HepG2 (cell line): ENCODE measurements around the gene MEIOC. TPM values are rescaled to one million over a fixed set of nuclear protein-coding genes. Genes with fewer than 3 reads are reported as not detected.

ENCODE experiments used
- ATAC-seq: fragments of 200-7000 bp; cut with Tn5 transposase; 3 replicates; pipeline ENCODE4 v1.9.1; 2020; ENCODE audit warnings: mild to moderate bottlenecking, moderate library complexity
- BruUV-seq: library from RNA; stranded (reverse); fragments of 400-500 nt; replicated peaks from 2 replicates; lab custom pipeline; 2021; lab: Mats Ljungman, UMichigan
- CTCF ChIA-PET: fragments of 300-600 bp; formaldehyde crosslinking; extraction: SDS; loops from one replicate; lab custom pipeline; 2021; ENCODE audit warnings: low total read pairs, inconsistent platforms, low intra/inter-chr PET ratio; lab: Yijun Ruan, JAX
- POLR2A ChIA-PET: fragments of 350-600 bp; sonication (Branson Sonifier 250); formaldehyde crosslinking; loops from one replicate; lab custom pipeline; 2020; ENCODE audit warnings: antibody characterized with exemption, inconsistent platforms; lab: Yijun Ruan, JAX
- DNase-seq: peaks from one replicate; pipeline ENCODE4 v3.0.0-alpha.2; 2015; ENCODE audit warnings: low spot score
- FAIRE-seq: peaks from 3 replicates; lab custom pipeline; 2011; peaks lifted over from hg19 to GRCh38; lab: Jason Lieb, UNC
- H2AFZ ChIP-seq: one replicate; pipeline ENCODE4 v1.6.1; 2011; ENCODE audit warnings: low read length, inconsistent platforms
- H3K27ac ChIP-seq: fragments of 300-600 bp; 3 replicates; pipeline ENCODE4 v1.8.0; 2011; ENCODE audit warnings: mixed run types, mild to moderate bottlenecking, mixed read lengths, low read length, inconsistent platforms; ENCODE audit not compliant: insufficient read depth; ENCODE audit errors: extremely low read length
- H3K27me3 ChIP-seq, 2 experiments: fragments of 200-600 bp in 1 of 2; 2 replicates in 1 of 2; 3 replicates in 1 of 2; pipeline versions ENCODE4 v1.6.0 to v1.8.0; 2011; ENCODE audit warnings: low read length in 2 of 2, mild to moderate bottlenecking in 2 of 2, moderate library complexity in 2 of 2, inconsistent platforms in 1 of 2; ENCODE audit not compliant: insufficient read depth in 2 of 2, control insufficient read depth in 1 of 2
- H3K36me3 ChIP-seq, 2 experiments: fragments of 200-600 bp in 1 of 2; replicated peaks in 1 of 2; 2 replicates in 1 of 2; 3 replicates in 1 of 2; pipeline versions ENCODE4 v1.5.1 to v1.8.0; 2011; ENCODE audit warnings: low read length in 2 of 2, inconsistent platforms in 1 of 2; ENCODE audit not compliant: insufficient read depth in 2 of 2, control insufficient read depth in 1 of 2
- H3K4me1 ChIP-seq: 2 replicates; pipeline ENCODE4 v1.5.1; 2012; ENCODE audit warnings: low read length, inconsistent platforms; ENCODE audit not compliant: insufficient read depth
- H3K4me2 ChIP-seq: 2 replicates; pipeline ENCODE4 v1.6.0; 2011; ENCODE audit warnings: low read depth, low read length, inconsistent platforms
- H3K4me3 ChIP-seq, 3 experiments: fragments of 200-600 bp in 1 of 3; sonication (generic), shearing (Covaris generic) in 1 of 3; replicated peaks in 1 of 3; 2 replicates each; pipeline ENCODE4 v1.5.1; 2011 to 2016; ENCODE audit warnings: low read length in 3 of 3, inconsistent platforms in 2 of 3, low read depth in 2 of 3, mild to moderate bottlenecking in 2 of 3, control low read depth in 1 of 3, mixed read lengths in 1 of 3; ENCODE audit not compliant: insufficient read depth in 1 of 3
- H3K79me2 ChIP-seq: one replicate; pipeline ENCODE4 v1.6.1; 2011; ENCODE audit warnings: low read length, inconsistent platforms; ENCODE audit not compliant: insufficient read depth
- H3K9ac ChIP-seq: 2 replicates; pipeline ENCODE4 v1.6.0; 2011; ENCODE audit warnings: mild to moderate bottlenecking, low read depth, low read length, inconsistent platforms; ENCODE audit not compliant: insufficient read depth
- H3K9me3 ChIP-seq: 2 replicates; pipeline ENCODE4 v1.5.1; 2012; ENCODE audit warnings: mild to moderate bottlenecking, low read length
- H4K20me1 ChIP-seq: 2 replicates; pipeline ENCODE4 v1.6.0; 2011; ENCODE audit warnings: inconsistent platforms, mild to moderate bottlenecking, low read length, moderate library complexity; ENCODE audit not compliant: insufficient read depth
- DMAP1 ChIP-seq: IDR thresholded peaks from 2 replicates; pipeline ENCODE4 v1.6.1; 2016
- ZZZ3 ChIP-seq: sonication (generic); formaldehyde crosslinking; IDR thresholded peaks from 2 replicates; pipeline ENCODE4 v1.4.0; 2020; ENCODE audit warnings: missing genetic modification reagents, mild to moderate bottlenecking, borderline replicate concordance
- whole genome bisulfite sequencing: methylation state at CpG from one replicate; pipeline ENCODE4 v1.1.6; 2017; ENCODE audit warnings: low lambda C conversion rate; 5-methylcytosine and 5-hydroxymethylcytosine counted together
- in situ Hi-C: cut with HindIII; loops from 2 replicates; pipeline ENCODE4 v1.10.0; 2017; ENCODE audit warnings: low pct_unique_long_range_greater_than_20kb; ENCODE audit not compliant: extremely low pct_ligation_motif_present
- intact Hi-C: fragments of 100-400 bp; cut with micrococcal nuclease; formaldehyde crosslinking; loops from one replicate; pipeline ENCODE4 v1.10.0; 2022; ENCODE audit not compliant: unreplicated experiment
- polyA plus RNA-seq, 8 experiments: library from polyadenylated mRNA; depleted of rRNA in 3 of 8; stranded (reverse) in 7 of 8; unstranded in 1 of 8; fragments of >200 nt; fragmentation: Illumina TruSeq in 4 of 8; extraction: Trizol in 4 of 8; gene quantifications; 2 replicates each; pipeline versions ENCODE4 v1.2.1 to v1.2.3, GENCODE V29; 2011 to 2016; ENCODE audit warnings: low read depth in 4 of 8, missing spikeins in 1 of 8, mixed read lengths in 1 of 8; ENCODE audit not compliant: insufficient read depth in 1 of 8
- total RNA-seq, 5 experiments: library from RNA; depleted of rRNA; stranded (reverse); fragments of >200 nt; fragmentation: Illumina TruSeq; extraction: Trizol; gene quantifications; 2 replicates each; pipeline ENCODE4 v1.2.3, GENCODE V29; 2016; ENCODE audit warnings: low read depth in 1 of 5
- TF ChIP-seq, protein P1 (sequence below): sonication (generic); formaldehyde crosslinking; IDR thresholded peaks from 2 replicates; pipeline ENCODE4 v1.4.0; 2020; ENCODE audit warnings: mild to moderate bottlenecking, missing genetic modification reagents
- TF ChIP-seq, protein P2 (sequence below): sonication (generic); formaldehyde crosslinking; IDR thresholded peaks from 2 replicates; pipeline ENCODE4 v1.4.0; 2020; ENCODE audit warnings: mild to moderate bottlenecking, missing genetic modification reagents, borderline replicate concordance
- TF ChIP-seq, protein P3 (sequence below): sonication (generic); formaldehyde crosslinking; IDR thresholded peaks from 2 replicates; pipeline ENCODE4 v1.5.0; 2020; ENCODE audit warnings: mild to moderate bottlenecking, missing genetic modification reagents, borderline replicate concordance

Gene MEIOC
- total and polyA plus RNA-seq, 2 of the 13 experiments (the other 11 are each of a cell fraction or from before 2014, with no cell fraction given), result 0.04 to 0.15 TPM

DNA sequence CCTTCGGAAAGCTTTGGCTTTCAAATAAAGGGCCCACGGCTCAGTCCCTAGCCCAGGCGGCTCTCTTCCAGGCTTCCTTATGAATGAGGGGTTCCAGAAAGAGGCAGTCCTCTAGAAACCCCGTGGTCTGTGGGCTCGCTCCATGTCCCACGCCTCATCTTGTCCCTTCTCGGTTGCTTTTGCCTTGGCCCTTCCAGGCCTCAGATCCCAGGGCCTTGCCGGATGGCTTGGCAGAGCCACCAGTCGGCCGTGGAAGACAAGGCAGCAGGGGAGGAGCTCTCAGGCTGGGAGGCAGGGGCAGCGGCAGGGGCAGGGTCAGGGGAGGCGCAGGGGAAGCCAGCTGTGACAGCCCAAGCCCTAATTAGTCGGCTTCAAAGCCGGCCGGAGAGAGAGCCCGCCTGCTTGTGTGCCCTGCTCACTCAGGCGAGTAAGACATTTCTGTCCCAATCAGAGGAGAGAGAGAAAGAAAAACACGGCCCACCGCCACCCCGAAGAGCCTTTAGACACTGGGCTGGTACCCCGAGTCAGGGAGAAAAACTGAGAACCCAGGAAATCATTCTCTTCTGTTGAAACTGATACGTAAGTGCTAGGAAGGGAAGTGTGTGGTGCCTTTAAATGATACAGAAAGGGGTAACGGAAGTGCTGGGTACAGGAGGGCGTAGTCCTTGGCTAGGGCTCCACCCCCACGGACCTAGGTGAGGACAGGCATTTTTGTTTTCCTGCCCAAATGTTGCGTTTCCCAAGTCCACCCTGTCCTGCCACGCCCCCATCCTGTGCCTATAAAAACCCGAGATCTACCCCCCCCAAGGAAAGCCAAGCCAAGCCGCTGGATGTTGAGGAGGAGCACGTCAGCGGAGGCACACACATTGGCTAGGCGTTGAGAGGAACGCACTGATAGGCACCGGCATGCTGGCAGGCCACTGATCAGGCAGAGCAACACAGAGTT lies 27.8 kb upstream of the MEIOC start:
- Histone ChIP-seq H3K27ac (no peak overlapping the region), H3K4me2 (peak overlapping the region; percentile 78), H4K20me1 (no peaks in the 10 kb centered on the region), H3K4me1 (peaks cover 22% of the 10 kb centered on the region; the same call in 1 of the 2 replicates), H2AFZ (peak overlapping the region; percentile 20), H3K79me2 (no peaks in the 10 kb centered on the region), H3K4me3 (peak overlapping the region; percentile 29 to 61 (median 53); a peak in 5 of 6 replicates), H3K27me3 (peaks cover 0 to 10% of the 10 kb centered on the region in 2 experiments; a peak in 1 of 5 replicates), H3K36me3 (no peaks in the 10 kb centered on the region), H3K9ac (peak overlapping the region; percentile 40; the same call in 1 of the 2 replicates), H3K9me3 (no peaks in the 10 kb centered on the region)
- ATAC-seq (peak; percentile 82), FAIRE-seq (no peak), DNase-seq (peak; percentile 29)
- CTCF ChIA-PET, result no interaction called here
- in situ Hi-C loops, result no loop called here
- BruUV-seq, result no TSS peak
- intact Hi-C loops, result no loop called here
- POLR2A ChIA-PET, result no interaction called here
- 35% methylated on average over 31 of the region's 34 CpGs for WGBS
- TF ChIP-seq, protein P1, sequence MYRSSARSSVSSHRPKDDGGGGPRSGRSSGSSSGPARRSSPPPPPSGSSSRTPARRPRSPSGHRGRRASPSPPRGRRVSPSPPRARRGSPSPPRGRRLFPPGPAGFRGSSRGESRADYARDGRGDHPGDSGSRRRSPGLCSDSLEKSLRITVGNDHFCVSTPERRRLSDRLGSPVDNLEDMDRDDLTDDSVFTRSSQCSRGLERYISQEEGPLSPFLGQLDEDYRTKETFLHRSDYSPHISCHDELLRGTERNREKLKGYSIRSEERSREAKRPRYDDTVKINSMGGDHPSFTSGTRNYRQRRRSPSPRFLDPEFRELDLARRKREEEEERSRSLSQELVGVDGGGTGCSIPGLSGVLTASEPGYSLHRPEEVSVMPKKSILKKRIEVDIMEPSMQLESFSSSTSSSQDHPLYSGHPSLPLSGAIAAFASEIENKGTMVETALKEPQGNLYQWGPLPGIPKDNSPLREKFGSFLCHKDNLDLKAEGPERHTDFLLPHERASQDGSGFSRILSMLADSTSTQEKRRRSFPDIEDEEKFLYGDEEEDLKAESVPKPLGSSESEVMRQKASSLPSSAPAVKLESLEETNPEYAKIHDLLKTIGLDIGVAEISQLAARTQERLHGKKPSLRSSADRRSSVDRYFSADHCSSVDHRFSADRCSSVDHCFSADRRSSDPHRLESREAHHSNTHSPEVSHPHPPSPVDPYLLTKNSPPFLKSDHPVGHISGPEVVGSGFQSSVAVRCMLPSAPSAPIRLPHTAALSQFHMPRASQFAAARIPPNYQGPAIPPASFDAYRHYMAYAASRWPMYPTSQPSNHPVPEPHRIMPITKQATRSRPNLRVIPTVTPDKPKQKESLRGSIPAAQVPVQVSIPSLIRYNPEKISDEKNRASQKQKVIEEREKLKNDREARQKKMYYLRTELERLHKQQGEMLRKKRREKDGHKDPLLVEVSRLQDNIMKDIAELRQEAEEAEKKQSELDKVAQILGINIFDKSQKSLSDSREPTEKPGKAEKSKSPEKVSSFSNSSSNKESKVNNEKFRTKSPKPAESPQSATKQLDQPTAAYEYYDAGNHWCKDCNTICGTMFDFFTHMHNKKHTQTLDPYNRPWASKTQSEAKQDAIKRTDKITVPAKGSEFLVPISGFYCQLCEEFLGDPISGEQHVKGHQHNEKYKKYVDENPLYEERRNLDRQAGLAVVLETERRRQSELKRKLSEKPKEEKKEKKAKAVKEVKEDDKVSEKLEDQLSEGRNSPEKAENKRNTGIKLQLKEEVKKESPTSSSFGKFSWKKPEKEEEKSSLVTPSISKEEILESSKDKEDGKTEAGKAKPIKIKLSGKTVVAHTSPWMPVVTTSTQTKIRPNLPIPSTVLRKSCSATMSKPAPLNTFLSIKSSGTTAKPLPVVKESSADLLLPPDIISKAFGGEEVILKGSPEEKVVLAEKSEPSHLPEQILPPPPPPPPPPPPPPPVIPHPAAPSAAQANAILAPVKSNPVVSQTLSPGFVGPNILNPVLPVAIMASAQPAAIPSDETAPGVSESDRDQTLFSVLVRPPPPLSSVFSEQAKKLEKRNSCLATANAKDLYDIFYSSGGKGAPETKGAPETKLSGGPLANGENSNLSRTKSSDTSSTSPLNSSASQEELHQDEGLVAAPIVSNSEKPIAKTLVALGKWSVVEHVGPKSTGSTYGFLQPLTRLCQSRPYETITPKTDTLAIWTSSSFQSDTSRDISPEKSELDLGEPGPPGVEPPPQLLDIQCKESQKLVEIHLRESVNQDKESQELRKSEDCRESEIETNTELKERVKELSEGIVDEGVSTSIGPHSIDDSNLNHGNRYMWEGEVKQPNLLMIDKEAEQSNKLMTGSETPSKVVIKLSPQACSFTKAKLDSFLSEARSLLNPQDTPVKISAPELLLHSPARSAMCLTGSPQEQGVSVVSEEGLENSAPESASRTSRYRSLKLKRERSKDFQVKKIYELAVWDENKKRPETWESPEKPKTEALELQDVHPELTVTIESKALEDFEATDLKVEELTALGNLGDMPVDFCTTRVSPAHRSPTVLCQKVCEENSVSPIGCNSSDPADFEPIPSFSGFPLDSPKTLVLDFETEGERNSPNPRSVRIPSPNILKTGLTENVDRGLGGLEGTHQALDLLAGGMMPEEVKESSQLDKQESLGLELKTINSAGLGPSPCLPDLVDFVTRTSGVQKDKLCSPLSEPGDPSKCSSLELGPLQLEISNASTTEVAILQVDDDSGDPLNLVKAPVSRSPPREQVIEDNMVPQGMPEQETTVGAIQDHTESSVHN (CRISPR knock-in tag), result 0 out of 2 replicates have a peak, but pooled peaks have one; percentile 50
- TF ChIP-seq, protein P2, sequence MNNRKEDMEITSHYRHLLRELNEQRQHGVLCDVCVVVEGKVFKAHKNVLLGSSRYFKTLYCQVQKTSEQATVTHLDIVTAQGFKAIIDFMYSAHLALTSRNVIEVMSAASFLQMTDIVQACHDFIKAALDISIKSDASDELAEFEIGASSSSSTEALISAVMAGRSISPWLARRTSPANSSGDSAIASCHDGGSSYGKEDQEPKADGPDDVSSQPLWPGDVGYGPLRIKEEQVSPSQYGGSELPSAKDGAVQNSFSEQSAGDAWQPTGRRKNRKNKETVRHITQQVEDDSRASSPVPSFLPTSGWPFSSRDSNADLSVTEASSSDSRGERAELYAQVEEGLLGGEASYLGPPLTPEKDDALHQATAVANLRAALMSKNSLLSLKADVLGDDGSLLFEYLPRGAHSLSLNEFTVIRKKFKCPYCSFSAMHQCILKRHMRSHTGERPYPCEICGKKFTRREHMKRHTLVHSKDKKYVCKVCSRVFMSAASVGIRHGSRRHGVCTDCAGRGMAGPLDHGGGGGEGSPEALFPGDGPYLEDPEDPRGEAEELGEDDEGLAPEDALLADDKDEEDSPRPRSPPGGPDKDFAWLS (CRISPR knock-in tag), result peak; percentile 31; the same call in 1 of the 2 replicates
- TF ChIP-seq, protein P3, sequence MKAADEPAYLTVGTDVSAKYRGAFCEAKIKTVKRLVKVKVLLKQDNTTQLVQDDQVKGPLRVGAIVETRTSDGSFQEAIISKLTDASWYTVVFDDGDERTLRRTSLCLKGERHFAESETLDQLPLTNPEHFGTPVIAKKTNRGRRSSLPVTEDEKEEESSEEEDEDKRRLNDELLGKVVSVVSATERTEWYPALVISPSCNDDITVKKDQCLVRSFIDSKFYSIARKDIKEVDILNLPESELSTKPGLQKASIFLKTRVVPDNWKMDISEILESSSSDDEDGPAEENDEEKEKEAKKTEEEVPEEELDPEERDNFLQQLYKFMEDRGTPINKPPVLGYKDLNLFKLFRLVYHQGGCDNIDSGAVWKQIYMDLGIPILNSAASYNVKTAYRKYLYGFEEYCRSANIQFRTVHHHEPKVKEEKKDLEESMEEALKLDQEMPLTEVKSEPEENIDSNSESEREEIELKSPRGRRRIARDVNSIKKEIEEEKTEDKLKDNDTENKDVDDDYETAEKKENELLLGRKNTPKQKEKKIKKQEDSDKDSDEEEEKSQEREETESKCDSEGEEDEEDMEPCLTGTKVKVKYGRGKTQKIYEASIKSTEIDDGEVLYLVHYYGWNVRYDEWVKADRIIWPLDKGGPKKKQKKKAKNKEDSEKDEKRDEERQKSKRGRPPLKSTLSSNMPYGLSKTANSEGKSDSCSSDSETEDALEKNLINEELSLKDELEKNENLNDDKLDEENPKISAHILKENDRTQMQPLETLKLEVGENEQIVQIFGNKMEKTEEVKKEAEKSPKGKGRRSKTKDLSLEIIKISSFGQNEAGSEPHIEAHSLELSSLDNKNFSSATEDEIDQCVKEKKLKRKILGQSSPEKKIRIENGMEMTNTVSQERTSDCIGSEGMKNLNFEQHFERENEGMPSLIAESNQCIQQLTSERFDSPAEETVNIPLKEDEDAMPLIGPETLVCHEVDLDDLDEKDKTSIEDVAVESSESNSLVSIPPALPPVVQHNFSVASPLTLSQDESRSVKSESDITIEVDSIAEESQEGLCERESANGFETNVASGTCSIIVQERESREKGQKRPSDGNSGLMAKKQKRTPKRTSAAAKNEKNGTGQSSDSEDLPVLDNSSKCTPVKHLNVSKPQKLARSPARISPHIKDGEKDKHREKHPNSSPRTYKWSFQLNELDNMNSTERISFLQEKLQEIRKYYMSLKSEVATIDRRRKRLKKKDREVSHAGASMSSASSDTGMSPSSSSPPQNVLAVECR (CRISPR knock-in tag), result peak; percentile 32; the same call in 1 of the 2 replicates
- TF ChIP-seq DMAP1 (CRISPR knock-in tag) (no peak), ZZZ3 (CRISPR knock-in tag) (peak; percentile 62; the same call in 1 of the 2 replicates)
